Activated T-cell treated with anti-CD3 and anti-CD28 coated beads, Interleukin-2, amount 50 U/mL, for 72 hours (primary cell): ENCODE results near the gene DAZAP1. TPM values are rescaled to one million over a fixed set of nuclear protein-coding genes. Genes with fewer than 3 reads are reported as not detected.

Experiments used
- ATAC-seq, 2 donors: fragments of 150-1000 bp; cut with Tn5 transposase; replicated peaks in 1 of 2; 2 replicates each; pipeline ENCODE4 v1.10.0; 2021; ENCODE audit warnings: moderate library complexity in 2 of 2, mild to moderate bottlenecking in 1 of 2
- DNase-seq, 2 donors: peaks; one replicate each; pipeline ENCODE4 v3.0.0; 2021 to 2022; ENCODE audit warnings: mixed read lengths in 1 of 2
- H3K27ac Mint-ChIP-seq: one replicate; pipeline ENCODE4 v1.8.0; 2022; ENCODE audit warnings: mild to moderate bottlenecking, moderate library complexity, mixed read lengths
- H3K27me3 Mint-ChIP-seq: one replicate; pipeline ENCODE4 v1.8.0; 2022; ENCODE audit warnings: low read depth, mixed read lengths
- H3K36me3 Mint-ChIP-seq, 2 donors: one replicate each; pipeline ENCODE4 v1.8.0; 2022; ENCODE audit warnings: mixed read lengths in 2 of 2, mild to moderate bottlenecking in 1 of 2; ENCODE audit not compliant: insufficient read depth in 2 of 2
- H3K4me1 Mint-ChIP-seq: one replicate; pipeline ENCODE4 v1.8.0; 2022; ENCODE audit warnings: low read depth, mixed read lengths
- H3K4me3 Mint-ChIP-seq, 2 donors: one replicate each; pipeline ENCODE4 v1.8.0; 2022; ENCODE audit warnings: mild to moderate bottlenecking in 2 of 2, mixed read lengths in 2 of 2, moderate library complexity in 2 of 2
- H3K9me3 Mint-ChIP-seq, 2 donors: one replicate each; pipeline ENCODE4 v1.8.0; 2022; ENCODE audit warnings: mixed read lengths in 2 of 2
- total RNA-seq, 2 donors: library from RNA; stranded (reverse); gene quantifications; one replicate each; pipeline ENCODE4 v1.2.3, GENCODE V29; 2022

Gene DAZAP1
- total RNA-seq, 2 donors from 2014 or later, result 219 to 252 TPM

DNA sequence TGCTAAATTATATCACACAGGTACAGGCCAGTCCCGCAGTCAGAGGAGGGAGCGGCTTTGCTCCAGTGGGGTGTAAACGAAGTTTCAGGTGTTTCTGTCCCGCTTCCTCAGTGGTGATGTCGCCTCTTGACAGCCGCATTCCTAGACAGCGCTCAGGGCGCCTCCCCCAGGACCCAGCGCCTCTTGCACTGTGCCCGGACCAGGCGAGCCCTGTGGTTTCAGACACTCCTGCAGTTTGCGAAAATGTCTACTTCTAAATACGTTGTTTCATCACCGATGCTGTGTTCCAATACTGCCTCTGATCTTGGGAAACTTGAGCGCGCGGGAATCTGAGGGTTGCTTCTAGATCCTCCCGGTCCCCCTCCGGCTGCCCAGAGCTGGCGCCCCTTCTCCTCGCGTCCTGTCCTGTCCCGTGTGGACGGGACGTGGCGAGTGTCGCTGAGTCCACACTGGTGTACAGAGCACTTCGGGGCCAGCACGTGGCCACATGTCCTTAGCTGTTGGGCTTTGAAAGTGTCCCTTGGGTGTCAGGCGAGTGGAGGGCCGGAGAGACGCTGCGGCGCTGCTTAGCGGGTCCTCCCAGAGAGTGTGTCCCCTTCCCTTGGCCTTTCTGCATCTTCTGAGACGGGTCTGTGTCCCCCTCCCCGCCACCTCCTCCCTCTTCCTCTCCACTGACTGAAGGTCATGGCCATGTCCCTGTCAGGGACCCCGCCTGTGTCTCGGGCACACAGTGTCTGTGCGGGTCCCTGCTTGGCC lies 16.2 kb downstream of the DAZAP1 start:
- H3K4me1 Mint-ChIP-seq, result no peaks in the 10 kb centered on the region
- peaks cover 10 to 30% of the 10 kb centered on the region in 2 donors for H3K36me3 Mint-ChIP-seq
- no peaks in the 10 kb centered on the region for H3K9me3 Mint-ChIP-seq
- no peaks in the 10 kb centered on the region for H3K27me3 Mint-ChIP-seq
- H3K27ac Mint-ChIP-seq, result no peak overlapping the region
- ATAC-seq, result no peak
- no peak for DNase-seq
- H3K4me3 Mint-ChIP-seq, result no peak overlapping the region

GRCh38 chr19:1424192-1424955 lies 17.0 kb downstream of the DAZAP1 start:
- Mint-ChIP-seq H3K4me3 (no peak overlapping the region), H3K36me3 (peaks cover 10 to 25% of the 10 kb centered on the region in 2 donors), H3K4me1 (no peaks in the 10 kb centered on the region), H3K9me3 (no peaks in the 10 kb centered on the region), H3K27me3 (no peaks in the 10 kb centered on the region), H3K27ac (no peak overlapping the region)
- ATAC-seq (no peak), DNase-seq (no peak)

GRCh38 chr19:1425102-1425837 lies 17.9 kb downstream of the DAZAP1 start:
- H3K4me1 Mint-ChIP-seq, result no peaks in the 10 kb centered on the region

DNA sequence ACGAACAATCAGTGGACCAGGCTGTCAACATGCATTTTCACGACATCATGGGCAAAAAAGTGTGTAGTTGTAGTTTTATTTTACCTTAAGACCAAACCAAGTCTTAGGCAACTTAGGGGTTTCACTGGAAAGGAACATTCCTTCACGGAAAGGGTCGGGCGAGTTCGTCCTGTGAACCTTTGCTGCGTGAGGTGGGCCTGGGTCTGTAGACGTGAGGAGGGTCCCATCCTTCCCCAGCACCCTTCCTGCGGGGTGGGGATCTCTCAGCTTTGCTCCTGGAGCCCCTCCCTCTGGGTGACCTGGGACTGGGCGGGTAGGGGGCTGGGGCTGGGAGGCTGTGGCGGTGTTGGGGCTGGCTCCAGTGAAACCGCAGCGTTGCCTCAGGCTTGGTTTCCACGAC lies 18.5 kb downstream of the DAZAP1 start:
- no peak for ATAC-seq
- Mint-ChIP-seq H3K27me3 (no peaks in the 10 kb centered on the region), H3K27ac (no peak overlapping the region), H3K36me3 (peaks cover 6 to 21% of the 10 kb centered on the region in 2 donors), H3K4me1 (no peaks in the 10 kb centered on the region), H3K9me3 (no peaks in the 10 kb centered on the region), H3K4me3 (no peak overlapping the region)
- no peak for DNase-seq

More at GRCh38 chr19:1425102-1425837, 17.9 kb downstream of the DAZAP1 start:
- H3K4me3 Mint-ChIP-seq, result no peak overlapping the region
- no peak for DNase-seq
- H3K36me3 Mint-ChIP-seq, result peaks cover 8 to 21% of the 10 kb centered on the region in 2 donors
- H3K9me3 Mint-ChIP-seq, result no peaks in the 10 kb centered on the region
- H3K27me3 Mint-ChIP-seq, result no peaks in the 10 kb centered on the region
- no peak for ATAC-seq
- no peak overlapping the region for H3K27ac Mint-ChIP-seq

DNA sequence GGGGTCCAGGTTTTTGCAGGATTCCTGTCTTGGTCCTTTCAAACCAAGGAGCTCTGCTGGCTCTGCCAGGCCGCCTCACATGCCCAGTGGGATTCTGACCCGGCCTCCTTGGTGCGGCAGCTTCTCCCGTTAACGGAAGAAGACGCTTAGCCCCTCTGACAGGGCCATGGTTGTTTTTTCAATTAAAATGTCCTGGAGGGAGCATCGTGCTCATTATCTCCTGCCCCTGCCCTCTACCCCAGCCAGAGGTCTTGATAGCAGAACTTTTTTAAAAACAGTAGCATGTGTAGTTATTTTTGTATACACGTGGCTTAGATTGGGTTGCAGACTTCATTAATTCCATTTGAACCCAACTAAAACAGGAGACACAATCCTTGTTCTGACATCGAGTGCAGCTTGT lies 19.4 kb downstream of the DAZAP1 start:
- H3K9me3 Mint-ChIP-seq, result no peaks in the 10 kb centered on the region
- no peak overlapping the region for H3K27ac Mint-ChIP-seq
- ATAC-seq (no peak), DNase-seq (no peak)
- H3K36me3 Mint-ChIP-seq, result peaks cover 6 to 20% of the 10 kb centered on the region in 2 donors
- H3K4me3 Mint-ChIP-seq, result no peak overlapping the region
- H3K4me1 Mint-ChIP-seq, result no peaks in the 10 kb centered on the region
- no peaks in the 10 kb centered on the region for H3K27me3 Mint-ChIP-seq

- Mint-ChIP-seq H3K4me3 (no peak overlapping the region), H3K27me3 (no peaks in the 10 kb centered on the region), H3K27ac (no peak overlapping the region), H3K9me3 (no peaks in the 10 kb centered on the region), H3K36me3 (peaks cover 6 to 21% of the 10 kb centered on the region in 2 donors), H3K4me1 (no peaks in the 10 kb centered on the region)
- ATAC-seq (no peak), DNase-seq (no peak)
Observed at GRCh38 chr19:1427221-1427920, 20.0 kb downstream of the DAZAP1 start.

DNA sequence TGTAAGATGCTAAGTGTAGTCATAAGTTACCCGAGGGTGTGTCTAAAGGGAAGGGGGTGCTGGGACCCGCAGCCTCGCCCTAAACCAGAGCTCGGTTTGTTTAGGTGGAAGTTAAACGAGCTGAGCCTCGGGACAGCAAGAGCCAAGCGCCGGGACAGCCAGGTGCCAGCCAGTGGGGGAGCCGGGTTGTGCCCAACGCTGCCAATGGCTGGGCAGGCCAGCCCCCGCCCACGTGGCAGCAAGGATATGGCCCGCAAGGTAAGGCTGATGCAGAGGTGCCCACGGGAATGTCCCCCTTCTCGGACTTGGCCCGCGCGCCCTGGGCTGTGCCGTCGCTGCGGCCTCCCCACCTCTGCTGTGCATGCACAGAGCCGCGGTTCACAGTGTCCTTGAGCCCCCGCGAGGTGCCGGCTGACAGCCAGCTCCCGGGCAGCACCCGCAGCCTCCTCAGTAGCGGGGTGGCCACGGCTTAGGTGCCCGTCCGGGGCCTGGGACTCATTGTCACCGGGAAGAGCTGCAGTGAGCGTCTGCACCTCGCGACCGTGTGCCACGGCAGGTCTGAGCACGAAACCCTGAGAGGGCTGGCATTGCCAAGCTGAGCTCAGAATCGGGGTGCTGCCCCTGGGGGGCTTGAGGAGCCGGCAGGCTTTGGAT lies 21.5 kb downstream of the DAZAP1 start:
- no peak overlapping the region for H3K4me3 Mint-ChIP-seq
- H3K27ac Mint-ChIP-seq, result no peak overlapping the region
- ATAC-seq (no peak), DNase-seq (no peak)
- H3K9me3 Mint-ChIP-seq, result no peaks in the 10 kb centered on the region
- H3K36me3 Mint-ChIP-seq, result peaks cover 0 to 12% of the 10 kb centered on the region in 2 donors
- H3K4me1 Mint-ChIP-seq, result no peaks in the 10 kb centered on the region
- H3K27me3 Mint-ChIP-seq, result no peaks in the 10 kb centered on the region

DNA sequence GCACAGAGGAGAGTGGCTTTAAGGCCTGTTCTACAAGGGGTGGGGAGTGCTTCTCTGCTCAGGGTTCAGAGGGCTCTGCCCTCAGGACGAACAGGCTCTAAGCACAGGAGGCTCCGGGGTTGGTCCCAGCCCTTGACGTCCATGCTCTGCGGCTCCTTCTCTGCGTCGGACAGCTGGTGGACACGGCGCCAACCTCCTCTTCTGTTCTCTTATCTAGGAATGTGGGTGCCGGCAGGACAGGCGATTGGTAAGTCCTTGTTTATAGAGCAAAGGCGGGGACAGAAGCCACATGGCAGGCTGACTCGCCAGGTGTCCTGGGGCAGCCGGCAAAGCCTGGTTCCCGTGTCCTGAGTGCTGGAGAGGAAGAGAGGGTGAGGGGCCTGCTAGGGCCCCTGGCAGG lies 22.4 kb downstream of the DAZAP1 start:
- ATAC-seq, result no peak
- DNase-seq, result no peak

GRCh38 chr19:1430246-1430645 lies 22.9 kb downstream of the DAZAP1 start:
- DNase-seq (no peak), ATAC-seq (no peak)
- Mint-ChIP-seq H3K27me3 (no peaks in the 10 kb centered on the region), H3K9me3 (no peaks in the 10 kb centered on the region), H3K36me3 (peaks cover 0 to 8% of the 10 kb centered on the region in 2 donors), H3K4me3 (no peak overlapping the region), H3K27ac (no peak overlapping the region), H3K4me1 (no peaks in the 10 kb centered on the region)

More for the DNA sequence above, 22.4 kb downstream of the DAZAP1 start:
- Mint-ChIP-seq H3K9me3 (no peaks in the 10 kb centered on the region), H3K27ac (no peak overlapping the region), H3K4me1 (no peaks in the 10 kb centered on the region), H3K4me3 (no peak overlapping the region), H3K36me3 (peaks cover 0 to 12% of the 10 kb centered on the region in 2 donors), H3K27me3 (no peaks in the 10 kb centered on the region)

GRCh38 chr19:1431759-1432506 lies 24.5 kb downstream of the DAZAP1 start:
- no peaks in the 10 kb centered on the region for H3K27me3 Mint-ChIP-seq
- H3K27ac Mint-ChIP-seq, result no peak overlapping the region
- H3K9me3 Mint-ChIP-seq, result no peaks in the 10 kb centered on the region
- H3K36me3 Mint-ChIP-seq, result peaks cover 0 to 6% of the 10 kb centered on the region in 2 donors
- no peak overlapping the region for H3K4me3 Mint-ChIP-seq
- no peak for DNase-seq
- H3K4me1 Mint-ChIP-seq, result no peaks in the 10 kb centered on the region
- no peak for ATAC-seq

DNA sequence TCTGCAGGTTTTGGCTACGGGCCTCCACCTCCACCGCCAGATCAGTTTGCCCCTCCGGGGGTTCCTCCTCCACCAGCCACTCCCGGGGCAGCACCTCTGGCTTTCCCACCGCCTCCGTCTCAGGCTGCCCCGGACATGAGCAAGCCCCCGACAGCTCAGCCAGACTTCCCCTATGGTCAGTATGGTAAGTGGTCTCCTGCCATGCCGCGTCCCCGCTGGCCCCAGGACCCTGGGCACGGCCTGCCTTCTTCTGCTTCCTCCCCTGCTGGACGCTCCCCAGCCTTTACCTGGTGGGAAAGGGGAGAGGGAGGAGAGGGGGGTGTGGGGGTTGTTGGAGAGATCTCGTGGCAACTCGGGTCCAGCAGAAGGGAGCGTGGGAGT lies 25.1 kb downstream of the DAZAP1 start:
- Mint-ChIP-seq H3K27ac (no peak overlapping the region), H3K27me3 (no peaks in the 10 kb centered on the region), H3K36me3 (peaks cover 0 to 6% of the 10 kb centered on the region in 2 donors), H3K4me3 (no peak overlapping the region), H3K4me1 (no peaks in the 10 kb centered on the region), H3K9me3 (no peaks in the 10 kb centered on the region)
- DNase-seq (no peak), ATAC-seq (no peak)
